PC-9 (cell line): ENCODE results near the gene PUS1. TPM values are rescaled to one million over a fixed set of nuclear protein-coding genes. Genes with fewer than 3 reads are reported as not detected.

ENCODE experiments used
- BruUV-seq: library from RNA; stranded (reverse); fragments of 400-500 nt; replicated peaks from 2 replicates; lab custom pipeline; 2021; lab: Mats Ljungman, UMichigan
- CTCF ChIA-PET: fragments of 300-600 bp; sonication (Branson Sonifier 250); formaldehyde crosslinking; loops from one replicate; lab custom pipeline; 2022; ENCODE audit warnings: antibody characterized with exemption; lab: Charles Lee
- POLR2A ChIA-PET: fragments of 300-600 bp; sonication (Branson Sonifier 250); formaldehyde crosslinking; loops from one replicate; lab custom pipeline; 2022; ENCODE audit warnings: antibody characterized with exemption; ENCODE audit not compliant: unreplicated experiment; lab: Charles Lee
- DNase-seq, 2 experiments: peaks; one replicate each; pipeline versions ENCODE4 v3.0.0 to v3.0.0-alpha.2; 2015 to 2022; ENCODE audit warnings: mixed read lengths in 1 of 2
- H2AFZ ChIP-seq: fragments of 200-600 bp; sonication (generic); 2 replicates; pipeline ENCODE4 v1.8.1; 2017; ENCODE audit warnings: antibody characterized with exemption
- H3F3A ChIP-seq: fragments of 200-600 bp; sonication (generic); 2 replicates; pipeline ENCODE4 v1.8.1; 2017; ENCODE audit warnings: antibody characterized with exemption, mild to moderate bottlenecking, low read depth; ENCODE audit not compliant: insufficient read depth
- H3K27ac ChIP-seq: fragments of 200-600 bp; sonication (generic); 2 replicates; pipeline ENCODE4 v1.6.1; 2016; ENCODE audit warnings: mixed run types
- H3K27me3 ChIP-seq: fragments of 200-600 bp; sonication (generic); 2 replicates; pipeline ENCODE4 v1.6.1; 2016; ENCODE audit warnings: low read depth, mixed run types; ENCODE audit not compliant: insufficient read depth
- H3K36me3 ChIP-seq: fragments of 200-600 bp; sonication (generic); 2 replicates; pipeline ENCODE4 v1.6.1; 2016; ENCODE audit warnings: low read depth, mixed run types
- H3K4me1 ChIP-seq: fragments of 200-600 bp; sonication (generic); replicated peaks from 2 replicates; pipeline ENCODE4 v1.6.1; 2016; ENCODE audit warnings: mixed run types; ENCODE audit not compliant: insufficient read depth
- H3K4me2 ChIP-seq: fragments of 200-600 bp; sonication (generic); 2 replicates; pipeline ENCODE4 v1.6.1; 2017; ENCODE audit warnings: mixed run types
- H3K4me3 ChIP-seq: fragments of 200-600 bp; sonication (generic); 2 replicates; pipeline ENCODE4 v1.6.1; 2016; ENCODE audit warnings: mixed run types
- H3K79me2 ChIP-seq: fragments of 200-600 bp; sonication (generic); 2 replicates; pipeline ENCODE4 v1.6.1; 2017; ENCODE audit warnings: low read depth, mixed run types
- H3K9me2 ChIP-seq: fragments of 200-600 bp; sonication (generic); 2 replicates; pipeline ENCODE4 v1.8.1; 2017; ENCODE audit warnings: mild to moderate bottlenecking; ENCODE audit not compliant: insufficient read depth
- H3K9me3 ChIP-seq: fragments of 200-600 bp; sonication (generic); 2 replicates; pipeline ENCODE4 v1.8.1; 2016; ENCODE audit warnings: low read depth; ENCODE audit not compliant: insufficient read depth
- H4K20me1 ChIP-seq: fragments of 200-600 bp; sonication (generic); 2 replicates; pipeline ENCODE4 v1.8.1; 2017; ENCODE audit not compliant: insufficient read depth
- EZH2 ChIP-seq: fragments of 200-600 bp; sonication (generic); IDR thresholded peaks from 2 replicates; pipeline ENCODE4 v1.8.0; 2017; ENCODE audit warnings: antibody characterized with exemption, low read depth
- intact Hi-C: fragments of 100-400 bp; cut with micrococcal nuclease; formaldehyde crosslinking; loops from one replicate; pipeline ENCODE4 v1.10.0; 2022; ENCODE audit not compliant: unreplicated experiment
- total RNA-seq: library from RNA; stranded (reverse); gene quantifications from 2 replicates; pipeline ENCODE4 v1.2.3, GENCODE V29; 2021
- TF ChIP-seq, protein P1 (sequence below): fragments of 200-600 bp; sonication (generic); conservative IDR thresholded peaks from 2 replicates; pipeline ENCODE4 v1.6.1; 2017; ENCODE audit warnings: mixed run types, antibody characterized with exemption, mild to moderate bottlenecking, moderate library complexity

The PUS1 gene
- total RNA-seq, 1 experiment from 2014 or later, result 37.0 TPM

DNA sequence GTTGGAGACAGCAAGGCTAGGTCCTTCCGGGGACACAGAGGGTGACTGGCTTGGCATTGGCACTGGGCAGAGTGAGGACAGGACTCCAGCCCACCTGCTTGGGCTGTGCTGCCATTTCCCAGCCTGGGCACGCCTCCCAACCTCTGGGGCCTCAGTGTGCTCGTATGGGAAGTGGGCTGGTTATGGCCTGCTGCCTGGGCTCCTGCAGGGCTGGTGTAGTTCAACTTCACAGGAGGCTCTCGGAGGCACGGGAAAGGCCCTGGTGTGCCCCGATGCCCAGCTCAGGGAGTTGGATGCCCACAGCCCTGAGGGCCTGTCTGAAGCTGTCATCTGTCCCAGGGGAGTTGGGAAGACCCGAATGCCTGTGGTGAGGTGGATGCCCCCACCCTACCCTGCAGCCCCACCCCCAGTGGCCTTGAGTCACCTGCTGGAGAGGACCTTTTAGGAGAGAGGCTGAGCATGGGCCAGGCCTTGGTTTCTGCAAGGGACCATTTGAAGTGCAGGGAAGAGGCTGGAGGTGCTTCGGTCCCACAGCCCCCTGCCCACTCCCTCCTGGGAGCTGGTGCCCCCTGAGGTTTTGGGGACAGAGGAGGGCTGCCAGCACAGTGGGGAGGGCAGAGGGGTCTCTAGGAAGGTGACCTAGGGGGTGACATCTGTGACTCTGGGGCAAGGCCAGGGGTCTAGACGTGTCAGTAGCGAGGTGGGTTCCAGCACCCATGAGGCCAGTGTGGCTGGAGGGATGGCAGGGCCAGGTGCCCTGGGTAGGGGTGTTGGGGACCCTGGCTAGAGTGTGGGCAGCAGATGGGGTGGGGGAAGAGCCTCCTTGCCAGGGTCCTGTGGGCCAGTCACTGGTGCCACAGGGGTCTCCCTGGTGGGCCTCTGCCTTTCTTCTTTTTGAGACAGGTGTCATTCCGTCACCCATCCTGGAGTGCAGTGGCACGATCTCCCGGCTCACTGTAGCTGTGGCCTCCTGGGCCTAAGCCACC, 25.5 kb upstream of the PUS1 start:
- intact Hi-C loops, result no loop called here
- Histone ChIP-seq H3K9me2 (no peaks in the 10 kb centered on the region), H3K9me3 (no peaks in the 10 kb centered on the region), H3F3A (peaks cover 7% of the 10 kb centered on the region; the same call in 1 of the 2 replicates), H4K20me1 (peaks cover 49% of the 10 kb centered on the region), H3K4me2 (no peak overlapping the region), H3K27me3 (no peaks in the 10 kb centered on the region), H3K79me2 (peaks cover 7% of the 10 kb centered on the region; the same call in 1 of the 2 replicates), H2AFZ (no peak overlapping the region), H3K27ac (no peak overlapping the region), H3K4me1 (peaks cover 8% of the 10 kb centered on the region), H3K4me3 (no peak overlapping the region), H3K36me3 (0 out of 2 replicates have a peak, but pooled peaks cover 5% of the 10 kb centered on the region)
- DNase-seq, result no peak
- TF ChIP-seq EZH2, result no peak
- TF ChIP-seq, protein P1, sequence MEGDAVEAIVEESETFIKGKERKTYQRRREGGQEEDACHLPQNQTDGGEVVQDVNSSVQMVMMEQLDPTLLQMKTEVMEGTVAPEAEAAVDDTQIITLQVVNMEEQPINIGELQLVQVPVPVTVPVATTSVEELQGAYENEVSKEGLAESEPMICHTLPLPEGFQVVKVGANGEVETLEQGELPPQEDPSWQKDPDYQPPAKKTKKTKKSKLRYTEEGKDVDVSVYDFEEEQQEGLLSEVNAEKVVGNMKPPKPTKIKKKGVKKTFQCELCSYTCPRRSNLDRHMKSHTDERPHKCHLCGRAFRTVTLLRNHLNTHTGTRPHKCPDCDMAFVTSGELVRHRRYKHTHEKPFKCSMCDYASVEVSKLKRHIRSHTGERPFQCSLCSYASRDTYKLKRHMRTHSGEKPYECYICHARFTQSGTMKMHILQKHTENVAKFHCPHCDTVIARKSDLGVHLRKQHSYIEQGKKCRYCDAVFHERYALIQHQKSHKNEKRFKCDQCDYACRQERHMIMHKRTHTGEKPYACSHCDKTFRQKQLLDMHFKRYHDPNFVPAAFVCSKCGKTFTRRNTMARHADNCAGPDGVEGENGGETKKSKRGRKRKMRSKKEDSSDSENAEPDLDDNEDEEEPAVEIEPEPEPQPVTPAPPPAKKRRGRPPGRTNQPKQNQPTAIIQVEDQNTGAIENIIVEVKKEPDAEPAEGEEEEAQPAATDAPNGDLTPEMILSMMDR, result no peak
- CTCF ChIA-PET, result no interaction called here
- BruUV-seq, result no TSS peak
- POLR2A ChIA-PET, result no interaction called here

DNA sequence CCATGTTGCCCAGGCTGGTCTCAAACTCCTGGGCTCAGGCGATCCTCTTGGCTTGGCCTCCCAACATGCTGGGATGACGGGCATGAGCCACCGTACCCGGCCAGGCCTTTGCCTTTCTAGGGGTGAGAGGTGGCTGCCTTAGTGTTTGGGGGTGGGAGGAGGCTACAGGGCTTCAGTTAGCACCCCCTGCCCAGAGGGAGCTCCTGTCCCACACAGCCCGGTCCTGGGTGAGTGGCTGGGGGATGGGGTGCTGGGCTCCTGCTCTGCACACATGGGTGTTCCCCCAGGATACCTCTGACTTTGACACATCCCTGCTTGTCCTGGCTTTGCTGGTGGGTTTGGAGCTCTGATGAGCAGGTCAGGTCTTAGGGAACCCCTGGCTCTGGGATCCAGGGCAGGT, 24.7 kb upstream of the PUS1 start:
- no peak for DNase-seq
- H3K4me3 ChIP-seq, result no peak overlapping the region
- BruUV-seq, result no TSS peak
- 0 out of 2 replicates have a peak, but pooled peaks cover 5% of the 10 kb centered on the region for H3K36me3 ChIP-seq
- H3K9me2 ChIP-seq, result no peaks in the 10 kb centered on the region
- H3K4me1 ChIP-seq, result peaks cover 8% of the 10 kb centered on the region
- peaks cover 49% of the 10 kb centered on the region for H4K20me1 ChIP-seq
- no peaks in the 10 kb centered on the region for H3K27me3 ChIP-seq
- ChIA-PET CTCF (no interaction called here), POLR2A (no interaction called here)
- no peak overlapping the region for H2AFZ ChIP-seq
- H3K79me2 ChIP-seq, result 0 out of 2 replicates have a peak, but pooled peaks cover 5% of the 10 kb centered on the region
- no peak overlapping the region for H3K4me2 ChIP-seq
- H3F3A ChIP-seq, result peaks cover 7% of the 10 kb centered on the region; the same call in 1 of the 2 replicates
- H3K9me3 ChIP-seq, result no peaks in the 10 kb centered on the region
- H3K27ac ChIP-seq, result no peak overlapping the region
- TF ChIP-seq, protein P1, result no peak
- TF ChIP-seq EZH2, result no peak
- intact Hi-C loops, result no loop called here

DNA sequence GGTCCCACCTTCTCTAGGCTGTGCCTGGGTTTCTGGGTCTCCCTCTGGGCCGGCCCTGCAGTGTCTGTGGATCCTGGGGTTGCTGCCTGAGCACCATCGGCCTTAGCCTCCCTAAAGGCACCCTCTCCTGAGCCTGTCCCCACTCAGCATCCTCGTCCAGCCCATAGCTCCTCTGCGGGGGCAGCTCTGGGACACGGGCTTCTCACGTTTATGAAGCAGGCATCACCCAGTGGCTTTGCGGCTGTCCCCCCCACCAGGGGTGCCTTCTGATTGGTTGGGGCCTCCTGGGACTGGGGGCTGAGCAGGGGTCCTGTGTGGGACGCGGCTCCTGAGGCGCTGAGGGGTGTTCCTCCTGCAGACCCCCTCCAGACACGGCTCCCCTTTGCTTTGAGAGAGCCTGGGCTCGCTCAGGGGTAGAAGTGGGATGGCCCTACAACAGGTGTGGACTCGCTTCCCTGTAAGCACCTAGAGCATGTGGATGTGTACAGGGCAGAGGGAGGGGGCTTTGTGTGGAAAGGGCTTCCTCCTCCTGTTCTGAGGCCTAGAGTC, 23.9 kb upstream of the PUS1 start:
- Histone ChIP-seq H3K9me2 (no peaks in the 10 kb centered on the region), H3F3A (peaks cover 7% of the 10 kb centered on the region; the same call in 1 of the 2 replicates), H3K4me2 (no peak overlapping the region), H3K9me3 (no peaks in the 10 kb centered on the region), H3K4me1 (peaks cover 6% of the 10 kb centered on the region), H3K79me2 (0 out of 2 replicates have a peak, but pooled peaks cover 5% of the 10 kb centered on the region), H3K27me3 (no peaks in the 10 kb centered on the region), H3K4me3 (no peak overlapping the region), H3K36me3 (0 out of 2 replicates have a peak, but pooled peaks cover 5% of the 10 kb centered on the region), H2AFZ (no peak overlapping the region), H4K20me1 (peaks cover 48% of the 10 kb centered on the region), H3K27ac (no peak overlapping the region)
- BruUV-seq, result no TSS peak
- no peak for DNase-seq
- TF ChIP-seq EZH2, result no peak
- TF ChIP-seq, protein P1, result no peak
- ChIA-PET POLR2A (no interaction called here), CTCF (no interaction called here)
- intact Hi-C loops, result no loop called here
